H1 (cell line): ENCODE results near the gene PTS. TPM values are rescaled to one million over a fixed set of nuclear protein-coding genes. Genes with fewer than 3 reads are reported as not detected.

ENCODE experiments used
- CTCF ChIA-PET: fragments of 300-600 bp; sonication (Branson Sonifier 250); formaldehyde crosslinking; loops from one replicate; lab custom pipeline; 2021; ENCODE audit not compliant: partially characterized antibody; lab: Charles Lee
- POLR2A ChIA-PET: fragments of 300-600 bp; sonication (Branson Sonifier 250); formaldehyde crosslinking; loops from one replicate; lab custom pipeline; 2021; ENCODE audit warnings: inconsistent platforms; ENCODE audit not compliant: partially characterized antibody; lab: Charles Lee
- DNase-seq, 2 experiments: peaks; one replicate each; pipeline versions ENCODE4 v3.0.0 to v3.0.0-alpha.2; 2010 to 2022; ENCODE audit warnings: low spot score in 2 of 2, low read depth in 1 of 2, mixed read lengths in 1 of 2
- FAIRE-seq: peaks from 2 replicates; lab custom pipeline; 2011; peaks lifted over from hg19 to GRCh38; lab: Jason Lieb, UNC
- H2AFZ ChIP-seq: 2 replicates; pipeline ENCODE4 v1.8.1; 2012; ENCODE audit warnings: low read length, inconsistent platforms
- H2AK5ac ChIP-seq: 2 replicates; pipeline ENCODE4 v1.6.1; 2013; ENCODE audit warnings: low read depth, low read length
- H2BK120ac ChIP-seq: replicated peaks from 2 replicates; pipeline ENCODE3; 2013; ENCODE audit warnings: low read depth, low read length, inconsistent platforms
- H2BK12ac ChIP-seq: 2 replicates; pipeline ENCODE4 v1.6.1; 2013; ENCODE audit warnings: low read depth, low read length
- H2BK15ac ChIP-seq: 2 replicates; pipeline ENCODE4 v1.6.1; 2013; ENCODE audit warnings: low read length
- H2BK20ac ChIP-seq: 2 replicates; pipeline ENCODE4 v1.6.1; 2013; ENCODE audit warnings: low read length
- H2BK5ac ChIP-seq: 2 replicates; pipeline ENCODE4 v1.6.1; 2013; ENCODE audit warnings: low read depth, low read length
- H3K14ac ChIP-seq: 2 replicates; pipeline ENCODE4 v1.6.1; 2013; ENCODE audit warnings: inconsistent platforms; ENCODE audit not compliant: insufficient read length
- H3K18ac ChIP-seq: 2 replicates; pipeline ENCODE4 v1.6.1; 2013; ENCODE audit warnings: low read length; ENCODE audit errors: extremely low read depth
- H3K23ac ChIP-seq: 2 replicates; pipeline ENCODE4 v1.6.1; 2013; ENCODE audit warnings: inconsistent platforms; ENCODE audit not compliant: insufficient read length
- H3K23me2 ChIP-seq: 2 replicates; pipeline ENCODE4 v1.6.1; 2013; ENCODE audit warnings: low read depth, low read length
- H3K27ac ChIP-seq: 2 replicates; pipeline ENCODE4 v1.6.1; 2011; ENCODE audit warnings: low read depth, low read length, inconsistent platforms
- H3K27me3 ChIP-seq, 4 experiments: replicated peaks in 1 of 4; 1 replicate in 1 of 4; 2 replicates in 3 of 4; pipeline versions ENCODE4 v1.6.1 to v1.8.1; 2011 to 2013; ENCODE audit warnings: low read length in 3 of 4, mild to moderate bottlenecking in 3 of 4, inconsistent platforms in 2 of 4, mixed read lengths in 2 of 4, moderate library complexity in 1 of 4; ENCODE audit not compliant: control insufficient read depth in 3 of 4, insufficient read depth in 3 of 4; ENCODE audit errors: extremely low read depth in 1 of 4
- H3K36me3 ChIP-seq, 4 experiments: 2 replicates each; pipeline versions ENCODE4 v1.6.1 to v1.8.1; 2011 to 2013; ENCODE audit warnings: mild to moderate bottlenecking in 4 of 4, low read length in 3 of 4, moderate library complexity in 2 of 4, control low read depth in 1 of 4, inconsistent platforms in 1 of 4; ENCODE audit not compliant: insufficient read depth in 4 of 4, control insufficient read depth in 2 of 4
- H3K4ac ChIP-seq: replicated peaks from 2 replicates; pipeline ENCODE3; 2013; ENCODE audit warnings: low read length, low read depth, mixed read lengths, inconsistent platforms; ENCODE audit not compliant: insufficient read length
- H3K4me1 ChIP-seq, 4 experiments: replicated peaks in 1 of 4; 1 replicate in 1 of 4; 2 replicates in 3 of 4; pipeline versions ENCODE4 v1.6.1 to v1.8.1; 2011 to 2013; ENCODE audit warnings: low read length in 3 of 4, inconsistent platforms in 2 of 4, mixed read lengths in 1 of 4; ENCODE audit not compliant: insufficient read depth in 4 of 4, control insufficient read depth in 3 of 4
- H3K4me2 ChIP-seq, 2 experiments: 2 replicates each; pipeline versions ENCODE4 v1.6.1 to v1.8.1; 2011 to 2013; ENCODE audit warnings: low read depth in 2 of 2, low read length in 2 of 2, control low read depth in 1 of 2, inconsistent platforms in 1 of 2, mild to moderate bottlenecking in 1 of 2; ENCODE audit not compliant: insufficient read depth in 1 of 2
- H3K4me3 ChIP-seq, 4 experiments: fragments of 200-600, 300-600 bp in 1 of 4; sonication (generic), shearing (Covaris generic), sonication (Bioruptor Twin) in 1 of 4; 2 replicates each; pipeline versions ENCODE4 v1.5.1 to v1.8.1; 2011 to 2016; ENCODE audit warnings: low read length in 4 of 4, low read depth in 3 of 4, control low read depth in 2 of 4, inconsistent platforms in 2 of 4, mild to moderate bottlenecking in 2 of 4, mixed read lengths in 1 of 4, moderate library complexity in 1 of 4; ENCODE audit not compliant: insufficient read depth in 2 of 4; ENCODE audit errors: extremely low read depth in 1 of 4
- H3K56ac ChIP-seq: replicated peaks from 2 replicates; pipeline ENCODE3; 2013; ENCODE audit warnings: low read depth, mild to moderate bottlenecking, mixed read lengths, low read length, inconsistent platforms; ENCODE audit not compliant: insufficient read length
- H3K79me1 ChIP-seq: 2 replicates; pipeline ENCODE4 v1.6.1; 2013; ENCODE audit warnings: low read depth, low read length, control low read depth
- H3K79me2 ChIP-seq, 2 experiments: 2 replicates each; pipeline versions ENCODE4 v1.6.1 to v1.8.1; 2012 to 2013; ENCODE audit warnings: low read length in 2 of 2, mild to moderate bottlenecking in 2 of 2, inconsistent platforms in 1 of 2; ENCODE audit not compliant: insufficient read depth in 2 of 2, control insufficient read depth in 1 of 2
- H3K9ac ChIP-seq, 4 experiments: replicated peaks in 1 of 4; 1 replicate in 1 of 4; 2 replicates in 3 of 4; pipeline versions ENCODE4 v1.6.1 to v1.8.1; 2011 to 2013; ENCODE audit warnings: low read depth in 3 of 4, low read length in 3 of 4, control low read depth in 2 of 4, mild to moderate bottlenecking in 2 of 4, moderate library complexity in 2 of 4, inconsistent platforms in 1 of 4; ENCODE audit errors: extremely low read depth in 1 of 4
- H3K9me3 ChIP-seq, 2 experiments: 2 replicates each; pipeline versions ENCODE4 v1.6.1 to v1.8.1; 2012 to 2013; ENCODE audit warnings: mild to moderate bottlenecking in 2 of 2, moderate library complexity in 2 of 2, control low read depth in 1 of 2, inconsistent platforms in 1 of 2, low read depth in 1 of 2, low read length in 1 of 2, mixed read lengths in 1 of 2; ENCODE audit not compliant: insufficient read depth in 2 of 2
- H4K20me1 ChIP-seq, 2 experiments: replicated peaks in 1 of 2; 2 replicates each; pipeline versions ENCODE3 to v1.8.1; 2011 to 2013; ENCODE audit warnings: inconsistent platforms in 2 of 2, low read length in 2 of 2, mild to moderate bottlenecking in 1 of 2; ENCODE audit not compliant: insufficient read depth in 2 of 2, control insufficient read depth in 1 of 2
- H4K5ac ChIP-seq: 2 replicates; pipeline ENCODE4 v1.6.1; 2013; ENCODE audit warnings: low read length, low read depth, mixed read lengths, inconsistent platforms; ENCODE audit not compliant: insufficient read length
- H4K8ac ChIP-seq: 2 replicates; pipeline ENCODE4 v1.8.0; 2013; ENCODE audit warnings: mild to moderate bottlenecking, moderate library complexity, low read length, inconsistent platforms; ENCODE audit not compliant: insufficient read depth; ENCODE audit errors: extremely low read depth
- H4K91ac ChIP-seq: replicated peaks from 2 replicates; pipeline ENCODE3; 2013; ENCODE audit warnings: low read length, mixed read lengths, inconsistent platforms; ENCODE audit not compliant: insufficient read length
- polyA plus RNA-seq, 7 experiments: library from polyadenylated mRNA; depleted of rRNA in 3 of 7; stranded (reverse) in 5 of 7; unstranded in 2 of 7; fragments of >200 nt in 5 of 7; fragments of 200-250 nt in 2 of 7; gene quantifications; 1 replicate in 5 of 7; 2 replicates in 1 of 7; 4 replicates in 1 of 7; pipeline versions ENCODE4 v1.2.1 to v1.2.3, GENCODE V29; 2011 to 2013; ENCODE audit warnings: missing spikeins in 2 of 7, mixed read lengths in 2 of 7
- total RNA-seq: library from RNA; stranded (reverse); fragmentation: NEBNext Ultra II Directional; extraction: Animal tissue kit (Norgen Biotek cat#: 25700); gene quantifications from 2 replicates; pipeline ENCODE4 v1.2.1, GENCODE V29; 2021
- TF ChIP-seq, protein P1 (sequence below): IDR thresholded peaks from 2 replicates; pipeline ENCODE4 v1.6.1; 2011; ENCODE audit warnings: low read depth, mild to moderate bottlenecking, low read length; ENCODE audit not compliant: insufficient read depth

PTS gene
- total and polyA plus RNA-seq, 2 of the 8 experiments (the other 6 are each of a cell fraction or from before 2014, with no cell fraction given), result 18.3 to 25.9 TPM

DNA sequence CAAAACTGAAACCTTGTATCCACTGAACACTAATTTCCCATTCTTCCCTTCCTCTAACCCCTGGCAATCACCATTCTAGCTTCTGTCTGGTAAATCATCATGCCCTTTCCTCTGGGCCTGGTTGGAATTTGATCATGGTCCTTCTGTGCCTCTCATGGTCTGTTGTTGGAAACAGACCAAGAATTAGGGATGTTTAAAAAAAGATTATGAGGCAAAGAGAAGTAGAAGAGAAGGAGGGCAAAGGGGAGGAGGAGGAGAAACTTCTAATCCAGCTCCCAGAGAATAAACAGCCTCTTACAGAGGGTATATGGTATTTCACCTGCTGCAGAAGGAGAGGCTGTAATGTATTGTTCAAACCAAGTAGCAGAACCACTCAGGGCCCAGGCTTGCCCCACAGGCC is 40.3 kb upstream of the PTS start:
- POLR2A ChIA-PET, result no interaction called here
- Histone ChIP-seq H3K36me3 (no peaks in the 10 kb centered on the region), H3K23ac (no peak overlapping the region), H2BK5ac (no peak overlapping the region), H3K27ac (no peak overlapping the region), H3K4me3 (no peak overlapping the region), H3K18ac (no peak overlapping the region), H2BK20ac (no peak overlapping the region), H2BK12ac (no peak overlapping the region), H4K20me1 (no peaks in the 10 kb centered on the region), H2BK15ac (no peak overlapping the region), H3K9me3 (no peaks in the 10 kb centered on the region), H3K4me1 (no peaks in the 10 kb centered on the region), H2BK120ac (no peak overlapping the region), H2AFZ (no peak overlapping the region), H4K5ac (no peak overlapping the region), H3K27me3 (no peaks in the 10 kb centered on the region), H3K4me2 (no peak overlapping the region), H3K56ac (no peak overlapping the region), H3K4ac (no peak overlapping the region), H2AK5ac (no peak overlapping the region), H3K9ac (no peak overlapping the region), H3K14ac (no peak overlapping the region), H3K23me2 (no peaks in the 10 kb centered on the region), H4K8ac (no peak overlapping the region), H4K91ac (no peak overlapping the region), H3K79me1 (no peaks in the 10 kb centered on the region), H3K79me2 (no peaks in the 10 kb centered on the region)
- TF ChIP-seq, protein P1, sequence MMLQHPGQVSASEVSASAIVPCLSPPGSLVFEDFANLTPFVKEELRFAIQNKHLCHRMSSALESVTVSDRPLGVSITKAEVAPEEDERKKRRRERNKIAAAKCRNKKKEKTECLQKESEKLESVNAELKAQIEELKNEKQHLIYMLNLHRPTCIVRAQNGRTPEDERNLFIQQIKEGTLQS, result no peak
- DNase-seq, result no peak
- CTCF ChIA-PET, result no interaction called here
- no peak for FAIRE-seq
